ENCODE results near the gene DVL1. TPM values are rescaled to one million over a fixed set of nuclear protein-coding genes. Genes with fewer than 3 reads are reported as not detected.

Gene DVL1
- polyA plus RNA-seq, 1 donor: 45.4 TPM

DNA sequence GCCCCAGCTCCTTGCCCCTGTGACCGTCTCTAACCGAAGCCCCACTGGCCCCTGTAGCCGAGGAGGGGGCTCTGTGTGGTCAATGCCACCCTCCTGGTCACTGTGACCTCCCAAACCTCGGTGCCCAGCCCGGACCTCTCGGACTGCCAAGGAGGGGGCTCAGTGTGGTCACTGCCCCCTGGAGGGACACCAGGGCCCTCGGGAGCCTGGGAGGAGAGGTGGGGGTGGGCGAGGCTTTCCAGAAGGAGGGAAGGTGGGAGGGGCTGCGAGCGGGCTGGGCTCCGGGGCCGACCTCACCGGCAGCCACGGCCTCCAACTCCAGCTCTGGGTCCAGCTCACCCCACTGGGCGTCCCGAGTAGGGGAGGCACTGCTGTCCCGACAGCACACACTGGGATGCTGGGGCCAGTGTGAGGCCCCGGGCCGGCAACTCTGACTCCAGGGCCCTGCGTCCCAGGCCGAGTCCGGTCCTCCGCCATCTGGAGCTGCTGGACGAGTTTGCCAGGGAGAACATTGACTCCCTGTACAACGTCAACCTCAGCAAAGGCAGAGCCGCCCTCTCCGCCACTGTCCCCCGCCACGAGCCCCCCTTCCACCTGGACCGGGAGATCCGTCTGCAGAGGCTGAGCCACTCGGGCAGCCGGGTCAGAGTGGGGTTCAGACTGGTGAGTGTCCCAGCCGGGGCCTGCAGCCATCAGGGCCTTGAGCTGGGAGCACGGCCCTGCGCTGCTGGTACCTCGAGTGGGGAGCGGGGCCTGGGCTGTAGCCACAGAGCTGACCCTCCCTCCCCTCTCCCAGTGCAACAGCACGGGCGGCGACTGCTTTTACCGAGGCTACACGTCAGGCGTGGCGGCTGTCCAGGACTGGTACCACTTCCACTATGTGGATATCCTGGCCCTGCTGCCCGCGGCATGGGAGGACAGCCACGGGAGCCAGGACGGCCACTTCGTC lies 62.6 kb downstream of the DVL1 start:
- H3K36me3 ChIP-seq (ENCODE audit: control insufficient read depth, insufficient read depth, low read length): no peaks in the 10 kb centered on the region
- peaks cover 22% of the 10 kb centered on the region for H3K27me3 ChIP-seq (ENCODE audit: control insufficient read depth, insufficient read depth, low read length)
- H3K4me3 ChIP-seq (ENCODE audit: low read length): no peak overlapping the region
- no peak overlapping the region for H3K27ac ChIP-seq (ENCODE audit: low read length)
- peaks cover 3% of the 10 kb centered on the region for H3K9me3 ChIP-seq (ENCODE audit: control insufficient read depth, low read depth, low read length)
- no CpG with 5 or more reads among the region's 50 CpGs for WGBS (ENCODE audit: insufficient coverage, low lambda C conversion rate)
- no peak for DNase-seq
- H3K4me1 ChIP-seq (ENCODE audit: control insufficient read depth, insufficient read depth, low read length): peaks cover 20% of the 10 kb centered on the region

DNA sequence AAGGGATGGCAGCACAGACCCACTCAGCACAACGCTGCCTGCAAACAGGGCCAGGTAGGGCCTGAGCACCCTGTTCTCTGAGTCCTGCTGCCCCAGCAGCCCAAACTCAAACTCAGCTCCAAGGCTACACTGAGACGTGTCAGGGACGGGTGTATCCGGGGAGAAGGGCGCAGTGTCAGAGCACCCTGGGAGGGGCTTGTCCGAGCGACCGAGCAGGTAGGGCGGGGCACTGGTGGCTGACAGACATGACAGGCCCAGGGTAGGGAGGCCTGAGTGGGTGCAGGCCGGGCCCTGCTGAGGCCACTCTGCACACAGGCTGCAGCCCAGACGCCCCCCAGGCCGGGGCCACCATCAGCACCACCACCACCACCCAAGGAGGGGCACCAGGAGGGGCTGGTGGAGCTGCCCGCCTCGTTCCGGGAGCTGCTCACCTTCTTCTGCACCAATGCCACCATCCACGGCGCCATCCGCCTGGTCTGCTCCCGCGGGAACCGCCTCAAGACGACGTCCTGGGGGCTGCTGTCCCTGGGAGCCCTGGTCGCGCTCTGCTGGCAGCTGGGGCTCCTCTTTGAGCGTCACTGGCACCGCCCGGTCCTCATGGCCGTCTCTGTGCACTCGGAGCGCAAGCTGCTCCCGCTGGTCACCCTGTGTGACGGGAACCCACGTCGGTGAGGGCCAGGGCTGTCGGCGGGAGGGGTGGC lies 63.5 kb downstream of the DVL1 start:
- DNase-seq: no peak
- Histone ChIP-seq H3K27ac (ENCODE audit: low read length) (no peak overlapping the region), H3K9me3 (ENCODE audit: control insufficient read depth, low read depth, low read length) (peaks cover 3% of the 10 kb centered on the region), H3K27me3 (ENCODE audit: control insufficient read depth, insufficient read depth, low read length) (peaks cover 22% of the 10 kb centered on the region), H3K36me3 (ENCODE audit: control insufficient read depth, insufficient read depth, low read length) (no peaks in the 10 kb centered on the region), H3K4me3 (ENCODE audit: low read length) (no peak overlapping the region), H3K4me1 (ENCODE audit: control insufficient read depth, insufficient read depth, low read length) (peaks cover 22% of the 10 kb centered on the region)
- no CpG with 5 or more reads among the region's 37 CpGs for WGBS (ENCODE audit: insufficient coverage, low lambda C conversion rate)

Other genes with a start within 250 kb of the DVL1 start
- gene C1orf159, start 233.3 kb downstream of the DVL1 start, polyA plus RNA-seq: 9.4 TPM
- 0.64 TPM for gene TTLL10, start 175.5 kb downstream of the DVL1 start, polyA plus RNA-seq
- 0.49 TPM for gene TNFRSF18, start 142.8 kb downstream of the DVL1 start, polyA plus RNA-seq
- gene TNFRSF4, start 135.3 kb downstream of the DVL1 start, polyA plus RNA-seq: 1.1 TPM
- 174 TPM for gene SDF4, start 117.4 kb downstream of the DVL1 start, polyA plus RNA-seq
- gene B3GALT6, start 117.2 kb downstream of the DVL1 start, polyA plus RNA-seq: 16.1 TPM
- 50.5 TPM for gene C1QTNF12, start 102.7 kb downstream of the DVL1 start, polyA plus RNA-seq
- gene UBE2J2, start 75.6 kb downstream of the DVL1 start, polyA plus RNA-seq: 52.9 TPM
- 18.7 TPM for gene SCNN1D, start 69.0 kb downstream of the DVL1 start, polyA plus RNA-seq
- 67.7 TPM for gene ACAP3, start 41.5 kb downstream of the DVL1 start, polyA plus RNA-seq
- gene PUSL1, start 40.8 kb downstream of the DVL1 start, polyA plus RNA-seq: 14.5 TPM
- 147 TPM for gene INTS11, start 24.8 kb downstream of the DVL1 start, polyA plus RNA-seq
- 17.7 TPM for gene CPTP, start 24.6 kb downstream of the DVL1 start, polyA plus RNA-seq
- gene TAS1R3, start 18.1 kb downstream of the DVL1 start, polyA plus RNA-seq: 0.69 TPM
- 346 TPM for gene MXRA8, start 9.1 kb upstream of the DVL1 start, polyA plus RNA-seq
- 88.4 TPM for gene AURKAIP1, start 25.8 kb upstream of the DVL1 start, polyA plus RNA-seq
- gene CCNL2, start 49.9 kb upstream of the DVL1 start, polyA plus RNA-seq: 285 TPM
- 135 TPM for gene MRPL20, start 57.9 kb upstream of the DVL1 start, polyA plus RNA-seq
- 2.6 TPM for gene ANKRD65, start 71.9 kb upstream of the DVL1 start, polyA plus RNA-seq
- 92.3 TPM for gene VWA1, start 86.3 kb upstream of the DVL1 start, polyA plus RNA-seq
- gene ATAD3C, start 100.3 kb upstream of the DVL1 start, polyA plus RNA-seq: 1.0 TPM
- 21.8 TPM for gene ATAD3B, start 122.3 kb upstream of the DVL1 start, polyA plus RNA-seq
- 20.1 TPM for gene ATAD3A, start 162.7 kb upstream of the DVL1 start, polyA plus RNA-seq
- gene TMEM240, start 191.2 kb upstream of the DVL1 start, polyA plus RNA-seq: 3.9 TPM
- gene SSU72, start 225.4 kb upstream of the DVL1 start, polyA plus RNA-seq: 79.4 TPM

Measured in large intestine (tissue), 3 donors.